T-helper 17 cell (primary cell): Measurements from ENCODE around the gene TPRG1L. TPM values are rescaled to one million over a fixed set of nuclear protein-coding genes. Genes with fewer than 3 reads are reported as not detected.
"Not testable (repeated sequence)": the region's sequence is repeated elsewhere in the genome, so short reads cannot be mapped to it uniquely, and the experiment has no call there.

Source experiments
- ATAC-seq: fragments of 150-1000 bp; cut with Tn5 transposase; 2 replicates; pipeline ENCODE4 v1.10.0; 2021; ENCODE audit warnings: mild to moderate bottlenecking, moderate library complexity
- DNase-seq, 3 donors: peaks; one replicate each; pipeline versions ENCODE4 v3.0.0 to v3.0.0-alpha.2; 2020 to 2021
- H3K9me3 ChIP-seq: one replicate; pipeline ENCODE4 v1.7.0; 2013; ENCODE audit warnings: low read length, mild to moderate bottlenecking; ENCODE audit not compliant: control insufficient read depth, poor library complexity, severe bottlenecking
- H3K27ac Mint-ChIP-seq: one replicate; pipeline ENCODE4 v1.8.0; 2022; ENCODE audit warnings: mild to moderate bottlenecking, moderate library complexity, mixed read lengths
- H3K27me3 Mint-ChIP-seq: one replicate; pipeline ENCODE4 v1.8.0; 2022; ENCODE audit warnings: mixed read lengths
- H3K36me3 Mint-ChIP-seq: one replicate; pipeline ENCODE4 v1.8.0; 2022; ENCODE audit warnings: low read depth, mixed read lengths
- H3K4me1 Mint-ChIP-seq: one replicate; pipeline ENCODE4 v1.8.0; 2022; ENCODE audit warnings: mild to moderate bottlenecking, mixed read lengths
- H3K4me3 Mint-ChIP-seq: one replicate; pipeline ENCODE4 v1.8.0; 2022; ENCODE audit warnings: mild to moderate bottlenecking, moderate library complexity, mixed read lengths
- total RNA-seq, 4 donors: library from RNA in 2 of 4; stranded (reverse) in 2 of 4; gene quantifications; one replicate each; pipeline ENCODE4 v1.2.3 and lab custom pipeline; 2022 to 2026

Gene TPRG1L
- total RNA-seq (10 to 100 TPM; 30.3 to 34.9 TPM), total RNA-seq (lab: John Stamatoyannopoulos, UW) (32.4 to 47.4 reads per million in 2 donors)

DNA sequence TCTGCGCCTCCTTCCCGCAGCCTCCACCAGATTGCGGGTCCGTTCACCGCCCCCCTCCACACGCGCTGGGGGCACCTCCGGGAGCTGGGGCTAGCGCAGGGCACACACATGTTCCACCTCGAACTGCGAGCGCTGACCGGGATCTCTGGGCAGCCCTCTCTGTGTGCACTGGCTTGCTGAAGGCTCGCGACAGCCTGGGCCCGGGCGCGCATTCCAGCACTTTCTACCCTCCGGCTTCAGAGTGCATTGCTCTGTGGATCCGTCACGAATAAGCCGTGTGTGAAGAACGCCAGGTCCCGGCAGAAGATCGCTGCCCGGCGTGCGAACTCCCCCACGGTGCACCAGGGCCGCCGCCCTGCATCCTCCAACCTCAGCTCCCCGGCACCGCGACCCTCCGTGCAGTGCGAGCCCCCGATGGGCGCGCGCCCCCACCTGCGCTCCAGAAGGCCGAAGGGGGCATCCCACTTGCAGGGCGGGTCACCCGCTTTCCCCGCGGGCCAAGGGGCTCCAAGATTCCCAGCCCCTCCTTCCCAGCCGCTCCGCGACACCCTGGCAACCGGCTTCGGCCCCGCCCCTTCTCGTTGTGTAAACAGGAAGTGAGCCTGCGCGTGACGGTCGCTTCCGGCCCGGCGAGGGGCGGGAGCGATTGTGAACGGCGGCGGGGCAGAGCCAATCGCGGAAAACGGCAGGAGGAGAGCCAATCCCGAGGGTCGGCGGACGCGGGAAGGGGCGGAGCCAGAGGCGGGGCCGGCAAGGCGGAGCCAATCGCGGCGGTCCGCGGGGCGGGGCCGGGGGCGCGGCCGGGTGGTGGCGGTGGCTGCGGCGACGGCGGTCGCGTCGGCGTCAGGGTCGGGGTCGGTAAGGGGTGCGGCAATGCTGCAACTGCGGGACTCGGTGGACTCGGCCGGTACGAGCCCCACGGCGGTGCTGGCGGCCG lies at the start of gene TPRG1L:
Gene TPRG1L, plus strand, starts transcription at position 816 of the 937 bp plus-strand sequence. Its CDS starts 58 bp downstream, at position 874.
- Mint-ChIP-seq H3K36me3 (no peaks in the 10 kb centered on the region), H3K27ac (peak within 1 kb of the TSS; percentile 92), H3K4me1 (peaks cover 36% of the 10 kb centered on the region), H3K27me3 (no peaks in the 10 kb centered on the region), H3K4me3 (peak within 1 kb of the TSS; percentile 99)
- no peaks in the 10 kb centered on the region for H3K9me3 ChIP-seq
- peak; percentile 95 for ATAC-seq
- peak; percentile 98 to 99 (median 99) for DNase-seq

DNA sequence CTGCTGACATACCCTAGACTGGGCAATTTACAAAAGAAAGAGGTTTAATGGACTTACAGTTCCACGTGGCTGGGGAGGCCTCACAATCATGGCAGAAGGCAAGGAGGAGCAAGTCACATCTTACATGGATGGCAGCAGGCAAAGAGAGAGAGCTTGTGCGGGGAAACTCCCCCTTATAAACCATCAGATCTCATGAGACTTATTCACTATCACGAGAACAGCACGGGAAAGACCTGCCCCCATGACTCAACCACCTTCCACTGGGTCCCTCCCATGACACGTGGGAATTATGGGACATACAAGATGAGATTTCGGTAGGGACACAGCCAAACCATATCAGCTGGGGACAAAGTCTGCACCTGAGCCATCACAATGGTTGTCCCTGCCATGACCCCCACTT lies 49.3 kb upstream of the TPRG1L start:
- not testable (repeated sequence) for H3K4me3 Mint-ChIP-seq, H3K4me1 Mint-ChIP-seq, H3K36me3 Mint-ChIP-seq, H3K27ac Mint-ChIP-seq, H3K27me3 Mint-ChIP-seq, DNase-seq, H3K9me3 ChIP-seq, ATAC-seq

DNA sequence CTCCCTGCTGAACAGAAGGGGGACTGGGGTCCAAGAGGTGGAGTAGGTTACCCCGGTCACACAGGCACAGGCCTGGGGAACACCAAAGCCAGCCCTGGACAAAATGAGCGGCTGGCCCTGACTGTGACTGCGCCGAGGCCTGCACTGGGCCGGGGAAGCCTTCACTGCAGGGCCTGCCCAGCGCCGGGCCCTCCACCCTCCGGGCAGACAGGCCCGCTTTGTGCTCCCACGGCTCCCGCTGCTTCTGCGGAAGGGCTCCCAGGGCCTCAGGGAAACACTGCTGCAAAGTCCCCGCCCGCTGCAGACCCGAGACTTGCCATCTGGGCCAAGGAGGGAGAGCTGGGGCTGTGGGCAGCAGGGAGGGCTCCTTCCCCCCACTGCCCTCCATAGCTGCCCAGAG lies 48.8 kb upstream of the TPRG1L start:
- DNase-seq (no peak), ATAC-seq (no peak)
- Mint-ChIP-seq H3K4me3 (no peak overlapping the region), H3K27ac (no peak overlapping the region), H3K36me3 (no peaks in the 10 kb centered on the region), H3K27me3 (peaks cover 7% of the 10 kb centered on the region), H3K4me1 (no peaks in the 10 kb centered on the region)
- no peaks in the 10 kb centered on the region for H3K9me3 ChIP-seq

DNA sequence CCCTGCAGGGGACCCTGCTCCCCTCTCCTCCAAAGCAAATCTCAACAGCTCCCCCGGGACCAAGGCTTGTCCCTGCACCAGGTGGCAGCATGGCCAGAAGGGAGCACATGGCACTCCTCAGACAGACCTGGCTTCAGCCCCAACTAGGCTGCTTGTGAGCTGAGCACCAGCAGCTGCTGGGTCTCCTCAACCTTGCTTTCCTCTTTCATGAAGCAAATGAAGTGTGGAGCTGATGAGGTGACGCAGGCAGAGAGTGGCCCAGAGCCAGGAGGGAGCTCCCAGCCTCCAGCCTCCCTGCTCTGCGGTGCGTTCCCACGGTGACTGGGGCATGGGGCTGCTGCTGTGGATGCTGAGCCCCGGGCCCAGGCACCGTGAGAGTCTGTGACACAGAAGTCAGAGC lies 47.5 kb upstream of the TPRG1L start:
- Mint-ChIP-seq H3K36me3 (no peaks in the 10 kb centered on the region), H3K4me3 (no peak overlapping the region), H3K4me1 (no peaks in the 10 kb centered on the region), H3K27me3 (peaks cover 7% of the 10 kb centered on the region), H3K27ac (no peak overlapping the region)
- ATAC-seq (no peak), DNase-seq (no peak)
- H3K9me3 ChIP-seq, result no peaks in the 10 kb centered on the region

DNA sequence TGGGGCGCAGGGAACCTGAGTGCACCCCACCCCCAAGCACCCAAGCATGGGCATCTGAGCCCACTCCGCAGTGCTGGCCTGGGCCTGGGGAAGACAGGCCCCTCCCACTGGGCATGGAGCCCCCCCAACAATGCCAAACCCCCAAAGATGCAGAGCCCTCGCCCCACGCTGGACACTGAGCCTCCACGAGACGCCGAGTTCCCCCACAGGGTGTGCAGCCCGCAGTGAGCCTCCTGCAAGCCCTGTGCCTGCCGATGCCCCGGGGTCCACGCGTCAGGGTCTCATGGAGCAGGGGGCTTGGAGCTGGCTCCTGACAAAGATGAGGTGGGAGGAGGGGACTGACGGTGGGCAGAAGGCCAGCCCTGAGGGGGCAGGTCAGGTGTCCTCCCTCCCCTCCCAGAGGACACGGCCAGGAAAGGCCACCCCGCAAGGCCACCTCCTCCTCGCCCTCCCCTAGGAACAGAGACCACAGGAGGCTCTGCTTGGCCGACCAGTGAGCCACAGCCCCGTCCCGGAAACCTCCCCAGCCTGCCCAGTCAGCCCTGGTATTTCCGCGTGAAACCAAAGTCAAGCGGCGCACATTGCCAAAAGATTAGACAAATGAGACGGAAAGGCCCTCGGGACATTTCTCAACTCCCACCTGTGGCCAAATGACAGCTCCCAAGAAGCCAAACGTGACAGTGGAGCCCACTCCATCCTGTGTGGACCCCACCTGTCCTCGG lies 46.9 kb upstream of the TPRG1L start:
- Mint-ChIP-seq H3K36me3 (no peaks in the 10 kb centered on the region), H3K4me3 (no peak overlapping the region), H3K27me3 (peaks cover 7% of the 10 kb centered on the region), H3K4me1 (no peaks in the 10 kb centered on the region), H3K27ac (no peak overlapping the region)
- DNase-seq, result no peak
- H3K9me3 ChIP-seq, result no peaks in the 10 kb centered on the region
- ATAC-seq, result no peak

DNA sequence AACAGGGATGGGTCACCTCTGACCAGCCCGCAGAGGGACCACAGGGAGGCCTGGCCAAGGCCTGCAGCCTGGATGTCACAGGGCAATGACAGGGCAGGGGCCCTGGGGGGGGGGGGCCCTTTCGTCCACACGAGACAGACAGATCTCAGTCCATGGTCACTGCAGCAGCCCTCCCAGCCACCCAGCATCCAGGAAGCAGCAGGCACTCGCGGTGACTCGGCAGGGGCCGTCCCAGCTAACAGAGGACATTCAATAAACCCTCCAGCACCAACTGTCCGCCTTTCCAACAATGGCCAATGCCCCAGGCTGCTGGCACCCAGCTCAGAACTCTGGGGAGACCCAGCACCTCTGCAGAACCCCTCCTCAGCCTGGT lies 46.4 kb upstream of the TPRG1L start:
- H3K36me3 Mint-ChIP-seq, result no peaks in the 10 kb centered on the region
- H3K4me1 Mint-ChIP-seq, result no peaks in the 10 kb centered on the region
- no peak for DNase-seq
- no peak overlapping the region for H3K4me3 Mint-ChIP-seq
- no peak for ATAC-seq
- H3K9me3 ChIP-seq, result no peaks in the 10 kb centered on the region
- no peak overlapping the region for H3K27ac Mint-ChIP-seq
- peaks cover 7% of the 10 kb centered on the region for H3K27me3 Mint-ChIP-seq

DNA sequence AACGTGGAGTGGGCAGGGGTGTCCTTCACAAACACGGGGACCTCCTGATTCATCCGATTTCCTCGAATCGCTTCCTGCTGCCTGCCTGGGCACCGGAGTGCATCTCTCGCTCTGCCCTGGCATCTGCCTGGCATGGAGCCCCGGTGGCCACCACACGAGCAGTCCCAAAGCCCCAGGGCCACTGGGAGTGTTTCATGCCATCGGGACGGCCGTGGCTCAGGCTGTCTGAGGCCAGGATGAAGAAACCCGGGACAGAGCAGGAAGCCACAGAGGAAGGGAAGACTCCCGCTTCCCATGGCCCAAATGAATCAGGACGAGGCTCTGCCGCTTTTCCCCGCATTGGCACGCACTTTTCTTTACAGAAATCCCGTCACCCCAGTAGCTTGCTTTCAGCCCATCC lies 45.9 kb upstream of the TPRG1L start:
- H3K4me1 Mint-ChIP-seq, result no peaks in the 10 kb centered on the region
- peaks cover 7% of the 10 kb centered on the region for H3K27me3 Mint-ChIP-seq
- H3K9me3 ChIP-seq, result no peaks in the 10 kb centered on the region
- ATAC-seq (no peak), DNase-seq (no peak)
- H3K27ac Mint-ChIP-seq, result no peak overlapping the region
- H3K4me3 Mint-ChIP-seq, result no peak overlapping the region
- H3K36me3 Mint-ChIP-seq, result no peaks in the 10 kb centered on the region

DNA sequence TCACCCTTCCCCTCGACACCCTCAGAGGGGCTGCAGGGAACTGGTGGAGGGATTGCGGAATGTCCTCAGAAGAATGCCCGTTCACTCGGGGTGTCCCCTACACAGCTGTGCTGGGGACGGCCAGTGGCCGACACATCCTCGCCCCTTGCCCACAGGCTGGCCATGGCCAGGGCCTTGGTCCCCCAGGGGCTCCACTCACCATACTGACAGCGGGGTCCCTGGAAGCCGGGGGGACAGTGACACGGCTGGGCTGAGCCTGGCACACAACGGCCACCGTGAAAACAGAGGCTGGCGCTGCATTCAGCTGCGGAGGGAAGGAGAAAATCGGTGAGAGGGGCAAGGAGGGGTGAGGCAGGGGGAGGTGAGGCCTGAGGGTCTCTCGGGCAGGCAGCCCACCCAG lies 45.2 kb upstream of the TPRG1L start:
- no peak overlapping the region for H3K4me3 Mint-ChIP-seq

DNA sequence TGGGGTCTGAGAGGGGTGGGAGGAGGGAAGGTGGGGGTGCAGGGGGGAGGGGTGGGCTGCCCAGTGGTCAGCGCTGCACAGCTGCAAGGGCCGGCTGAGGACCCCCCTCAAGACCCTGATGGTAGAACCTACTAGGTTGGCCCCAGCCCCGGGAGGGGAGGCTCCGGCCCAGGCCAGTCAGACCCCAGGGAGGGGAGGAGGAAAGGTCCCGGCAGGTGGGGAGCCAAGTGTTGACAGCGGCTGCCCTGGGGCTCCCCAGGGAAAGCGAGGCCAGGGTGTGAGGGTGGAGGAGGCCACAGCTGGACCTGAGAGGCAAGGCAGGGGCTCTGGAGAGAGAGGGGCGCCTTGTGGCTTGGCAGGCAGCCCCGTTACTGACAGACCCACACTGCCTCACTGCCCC lies 44.6 kb upstream of the TPRG1L start:
- H3K36me3 Mint-ChIP-seq, result no peaks in the 10 kb centered on the region
- H3K27ac Mint-ChIP-seq, result no peak overlapping the region
- peaks cover 7% of the 10 kb centered on the region for H3K27me3 Mint-ChIP-seq
- H3K9me3 ChIP-seq, result peaks cover 3% of the 10 kb centered on the region
- no peaks in the 10 kb centered on the region for H3K4me1 Mint-ChIP-seq
- H3K4me3 Mint-ChIP-seq, result no peak overlapping the region
- no peak for DNase-seq
- no peak for ATAC-seq

More for the DNA sequence above, 45.2 kb upstream of the TPRG1L start:
- no peaks in the 10 kb centered on the region for H3K9me3 ChIP-seq
- no peak overlapping the region for H3K27ac Mint-ChIP-seq
- ATAC-seq, result no peak
- no peaks in the 10 kb centered on the region for H3K4me1 Mint-ChIP-seq
- DNase-seq, result no peak
- no peaks in the 10 kb centered on the region for H3K36me3 Mint-ChIP-seq
- H3K27me3 Mint-ChIP-seq, result peaks cover 7% of the 10 kb centered on the region

DNA sequence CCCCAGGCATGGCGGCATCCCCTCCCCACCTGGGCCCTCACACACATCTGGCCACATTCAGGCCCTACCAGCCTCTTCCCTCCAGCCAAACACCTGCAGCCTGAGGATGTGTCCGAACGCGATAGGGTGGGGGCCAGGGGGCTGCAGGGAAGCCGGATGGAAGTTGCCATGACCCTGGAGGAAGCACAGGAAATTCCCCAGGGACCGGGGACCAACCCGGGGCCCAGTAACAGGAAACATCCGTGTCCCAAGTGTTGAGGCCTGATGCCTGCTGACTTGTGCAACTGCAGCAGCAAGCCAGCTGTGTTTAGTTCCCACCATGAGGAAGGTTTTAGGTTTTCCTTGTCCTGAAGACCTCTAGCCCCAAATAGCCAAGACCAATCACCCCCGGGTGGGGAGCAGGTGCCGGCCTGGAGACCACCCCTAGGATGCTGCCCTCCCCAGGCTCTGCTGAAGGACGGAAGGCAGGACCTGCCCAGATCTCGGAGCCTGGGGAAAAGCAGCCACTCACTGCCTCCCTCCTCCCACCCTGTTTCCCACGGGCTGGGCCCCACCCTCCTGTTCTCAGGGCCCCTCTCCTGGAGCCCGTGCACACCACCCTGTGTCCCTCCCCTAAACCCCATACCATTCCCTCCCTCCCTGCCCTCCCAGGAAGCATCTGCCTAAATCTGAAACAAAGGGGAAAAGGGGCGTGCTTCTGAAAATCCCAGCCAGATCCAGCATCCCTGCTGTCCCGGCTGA lies 43.3 kb upstream of the TPRG1L start:
- Mint-ChIP-seq H3K36me3 (no peaks in the 10 kb centered on the region), H3K27me3 (peaks cover 7% of the 10 kb centered on the region), H3K4me1 (no peaks in the 10 kb centered on the region), H3K27ac (no peak overlapping the region), H3K4me3 (no peak overlapping the region)
- no peak for DNase-seq
- peaks cover 6% of the 10 kb centered on the region for H3K9me3 ChIP-seq
- ATAC-seq, result no peak

DNA sequence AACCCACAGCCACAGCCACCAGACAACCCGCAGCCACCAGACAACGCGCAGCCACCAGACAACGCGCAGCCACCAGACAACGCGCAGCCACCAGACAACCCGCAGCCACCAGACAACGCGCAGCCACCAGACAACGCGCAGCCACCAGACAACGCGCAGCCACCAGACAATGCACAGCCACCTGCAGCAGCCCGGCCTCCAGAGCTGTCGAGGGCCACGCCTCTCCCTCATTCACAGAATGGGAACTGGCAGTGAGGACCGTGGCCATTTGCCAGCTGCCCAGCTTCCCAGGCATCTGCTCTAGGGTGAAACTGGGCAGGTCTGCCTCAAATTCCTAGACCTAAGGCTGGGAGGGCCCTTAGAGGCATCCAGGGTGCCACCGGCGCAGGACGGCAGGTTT lies 41.1 kb upstream of the TPRG1L start:
- H3K4me3 Mint-ChIP-seq, H3K27me3 Mint-ChIP-seq, H3K36me3 Mint-ChIP-seq, H3K4me1 Mint-ChIP-seq, ATAC-seq, DNase-seq, H3K27ac Mint-ChIP-seq, H3K9me3 ChIP-seq: not testable (repeated sequence)

DNA sequence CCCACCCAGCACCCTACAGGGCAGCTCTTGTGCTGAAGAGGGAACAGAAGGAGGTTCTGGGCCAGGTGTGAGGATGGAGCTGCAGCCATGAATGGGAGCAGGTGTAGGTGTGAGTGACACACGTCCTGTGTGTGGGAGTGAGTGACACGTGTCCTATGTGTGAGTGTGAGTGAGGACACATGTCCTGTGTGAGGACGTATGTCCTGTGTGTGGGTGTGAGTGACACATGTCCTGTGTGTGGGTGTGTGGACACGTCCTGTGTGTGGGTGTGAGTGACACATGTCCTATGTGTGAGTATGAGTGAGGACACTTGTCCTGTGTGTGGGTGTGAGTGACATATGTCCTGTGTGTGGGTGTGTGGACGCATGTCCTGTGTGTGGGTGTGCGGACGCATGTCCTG lies 39.9 kb upstream of the TPRG1L start:
- Mint-ChIP-seq H3K4me3 (no peak overlapping the region), H3K36me3 (no peaks in the 10 kb centered on the region), H3K27me3 (no peaks in the 10 kb centered on the region), H3K4me1 (peaks cover 3% of the 10 kb centered on the region), H3K27ac (no peak overlapping the region)
- ATAC-seq (no peak), DNase-seq (no peak)
- H3K9me3 ChIP-seq, result peaks cover 6% of the 10 kb centered on the region

DNA sequence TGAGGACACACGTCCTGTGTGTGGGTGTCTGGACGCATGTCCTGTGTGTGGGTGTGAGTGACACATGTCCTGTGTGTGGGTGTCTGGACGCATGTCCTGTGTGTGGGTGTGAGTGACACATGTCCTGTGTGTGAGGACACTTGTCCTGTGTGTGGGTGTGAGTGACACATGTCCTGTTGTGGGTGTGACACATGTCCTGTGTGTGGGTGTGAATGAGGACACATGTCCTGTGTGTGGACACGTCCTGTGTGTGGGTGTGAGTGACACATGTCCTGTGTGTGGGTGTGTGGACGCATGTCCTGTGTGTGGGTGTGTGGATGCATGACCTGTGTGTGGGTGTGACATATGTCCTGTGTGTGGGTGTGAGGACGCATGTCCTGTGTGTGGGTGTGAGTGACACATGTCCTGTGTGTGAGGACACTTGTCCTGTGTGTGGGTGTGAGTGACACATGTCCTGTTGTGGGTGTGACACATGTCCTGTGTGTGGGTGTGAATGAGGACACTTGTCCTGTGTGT lies 39.4 kb upstream of the TPRG1L start:
- not testable (repeated sequence) for H3K4me1 Mint-ChIP-seq, ATAC-seq, H3K9me3 ChIP-seq, H3K4me3 Mint-ChIP-seq, H3K27ac Mint-ChIP-seq, H3K36me3 Mint-ChIP-seq, H3K27me3 Mint-ChIP-seq, DNase-seq
